Measurements from ENCODE around the gene ARID3C.
A peak's percentile ranks its signal among the peaks of the same experiment; 100 is the strongest.

Gene ARID3C

GRCh38 chr9:34651876-34652601, 23.2 kb upstream of the ARID3C start, which contains the start of gene IL11RA:
Gene IL11RA, plus strand, starts transcription at chr9:34652185. Its CDS starts 3,033 bp downstream, at chr9:34655218.
- peak; percentile 59 for DNase-seq (ENCODE audit: low read depth)
- TF ChIP-seq CTCF (IDR thresholded peaks at IDR 0.05; ENCODE audit: control insufficient read depth, insufficient read depth, low read depth, low read length, missing control alignments) = no peak
- peak within 1 kb of the TSS; percentile 49 for H3K4me3 ChIP-seq (ENCODE audit: control insufficient read depth, low read depth, low read length)

- DNase-seq (ENCODE audit: low read depth) = no peak
- peak overlapping the region; percentile 49 for H3K4me3 ChIP-seq (ENCODE audit: control insufficient read depth, low read depth, low read length)
Measured at GRCh38 chr9:34651321-34651720, 22.5 kb upstream of the ARID3C start.

GRCh38 chr9:34650816-34651215, 21.9 kb upstream of the ARID3C start:
- no peak for DNase-seq (ENCODE audit: low read depth)
- no peak for TF ChIP-seq CTCF (IDR thresholded peaks at IDR 0.05; ENCODE audit: control insufficient read depth, insufficient read depth, low read depth, low read length, missing control alignments)
- no peak overlapping the region for H3K4me3 ChIP-seq (ENCODE audit: control insufficient read depth, low read depth, low read length)

More at GRCh38 chr9:34651321-34651720, 22.5 kb upstream of the ARID3C start:
- no peak for TF ChIP-seq CTCF (IDR thresholded peaks at IDR 0.05; ENCODE audit: control insufficient read depth, insufficient read depth, low read depth, low read length, missing control alignments)

GRCh38 chr9:34648673-34649072, 19.8 kb upstream of the ARID3C start:
- no peak for TF ChIP-seq CTCF (IDR thresholded peaks at IDR 0.05; ENCODE audit: control insufficient read depth, insufficient read depth, low read depth, low read length, missing control alignments)
- no peak overlapping the region for H3K4me3 ChIP-seq (ENCODE audit: control insufficient read depth, low read depth, low read length)
- no peak for DNase-seq (ENCODE audit: low read depth)

- DNase-seq (ENCODE audit: low read depth) = no peak
- no peak for TF ChIP-seq CTCF (IDR thresholded peaks at IDR 0.05; ENCODE audit: control insufficient read depth, insufficient read depth, low read depth, low read length, missing control alignments)
- H3K4me3 ChIP-seq (ENCODE audit: control insufficient read depth, low read depth, low read length) = peak overlapping the region; percentile 76
Measured at GRCh38 chr9:34647651-34648050, 18.8 kb upstream of the ARID3C start.

- no peak for DNase-seq (ENCODE audit: low read depth)
- peak overlapping the region; percentile 76 for H3K4me3 ChIP-seq (ENCODE audit: control insufficient read depth, low read depth, low read length)
- TF ChIP-seq CTCF (IDR thresholded peaks at IDR 0.05; ENCODE audit: control insufficient read depth, insufficient read depth, low read depth, low read length, missing control alignments) = no peak
Measured at GRCh38 chr9:34647084-34647403, 18.2 kb upstream of the ARID3C start.

Measured in AG09309 (cell line).